Stimulated activated CD4-positive, alpha-beta T cell treated with anti-CD3 and anti-CD28 coated beads, Interleukin-2, amount 100 ng/mL, for 24 hours (primary cell): ENCODE results near the gene AFF3.
"Not testable (repeated sequence)": the region's sequence is repeated elsewhere in the genome, so short reads cannot be mapped to it uniquely, and the experiment has no call there.

Experiments
- DNase-seq, 2 donors: peaks; one replicate each; pipeline ENCODE4 v3.0.0-alpha.2; 2020

The AFF3 gene

DNA sequence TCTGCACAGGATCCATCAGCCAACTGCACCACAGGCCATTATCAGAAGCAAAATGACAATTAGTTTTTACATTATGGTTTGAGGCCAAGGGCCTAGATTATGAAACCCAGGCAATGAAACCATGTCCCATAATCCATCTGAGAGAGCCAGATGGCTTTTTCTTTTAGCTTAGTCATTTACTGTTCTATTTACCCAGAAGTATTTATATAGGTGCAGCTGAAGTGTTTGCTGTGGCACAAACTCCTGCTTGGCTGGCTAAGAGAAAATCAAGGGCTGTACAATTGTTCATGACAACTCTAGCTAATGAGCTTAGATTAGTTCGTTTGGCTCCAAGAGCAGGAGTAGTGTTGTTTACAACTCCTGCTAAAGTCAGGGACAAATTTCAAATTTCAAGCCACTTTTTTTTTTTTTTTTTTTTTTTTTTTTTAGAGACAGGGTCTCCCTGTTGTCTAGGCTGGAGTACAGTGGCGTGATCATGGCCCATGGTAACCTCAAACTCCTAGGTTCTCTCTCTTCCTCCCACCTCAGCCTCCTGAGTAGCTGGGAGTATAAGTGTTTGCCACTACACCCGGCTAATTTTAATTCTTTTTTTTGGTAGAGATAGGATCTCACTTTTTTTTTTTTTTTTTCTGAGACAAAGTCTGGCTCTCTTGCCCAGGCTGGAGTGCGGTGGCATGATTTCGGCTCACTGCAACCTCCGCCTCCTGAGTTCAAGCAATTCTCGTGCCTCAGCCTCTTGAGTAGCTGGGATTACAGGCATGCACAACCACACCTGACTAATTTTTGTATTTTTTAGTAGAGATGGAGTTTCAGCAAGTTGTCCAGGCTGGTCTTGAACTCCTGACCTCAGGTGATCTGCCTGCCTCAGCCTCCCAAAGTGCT is 634.2 kb downstream of the AFF3 start:
- DNase-seq = no peak

DNA sequence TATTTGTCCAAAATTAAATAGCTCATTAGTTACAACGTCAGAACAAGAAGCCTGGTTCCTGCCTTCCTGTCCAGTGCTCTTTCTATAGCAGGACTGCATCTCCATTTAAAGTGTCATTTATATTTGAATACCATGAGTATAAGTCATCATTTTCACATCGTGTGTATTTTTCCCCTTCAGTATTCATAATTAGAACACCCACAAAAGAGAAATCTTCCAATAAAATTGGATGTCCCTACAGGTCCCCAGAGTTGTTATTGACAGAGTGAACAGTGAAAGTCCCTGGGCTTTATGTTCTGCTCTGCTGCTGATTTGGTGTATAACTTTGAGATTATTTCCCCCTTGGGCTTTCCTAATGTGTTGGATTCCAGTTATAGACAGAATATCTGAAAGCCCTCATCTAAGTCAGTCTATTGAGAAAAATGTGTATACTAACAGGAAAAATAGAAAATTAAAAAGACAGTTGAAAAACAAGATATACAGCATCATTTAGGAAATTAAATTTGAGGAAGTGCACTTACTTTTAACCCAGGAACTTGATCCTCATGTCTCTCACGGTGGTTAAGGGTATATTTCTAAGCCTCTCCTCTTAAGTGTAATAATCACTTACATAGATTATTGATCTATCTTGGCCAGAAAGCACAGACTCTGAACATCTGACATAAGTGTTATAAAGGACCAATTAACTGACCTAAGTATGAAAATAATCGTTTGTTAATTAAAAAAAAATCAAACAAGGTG is 637.4 kb downstream of the AFF3 start:
- no peak for DNase-seq

- DNase-seq = not testable (repeated sequence)
Measured at GRCh38 chr2:99503662-99504416, 638.6 kb downstream of the AFF3 start.

DNA sequence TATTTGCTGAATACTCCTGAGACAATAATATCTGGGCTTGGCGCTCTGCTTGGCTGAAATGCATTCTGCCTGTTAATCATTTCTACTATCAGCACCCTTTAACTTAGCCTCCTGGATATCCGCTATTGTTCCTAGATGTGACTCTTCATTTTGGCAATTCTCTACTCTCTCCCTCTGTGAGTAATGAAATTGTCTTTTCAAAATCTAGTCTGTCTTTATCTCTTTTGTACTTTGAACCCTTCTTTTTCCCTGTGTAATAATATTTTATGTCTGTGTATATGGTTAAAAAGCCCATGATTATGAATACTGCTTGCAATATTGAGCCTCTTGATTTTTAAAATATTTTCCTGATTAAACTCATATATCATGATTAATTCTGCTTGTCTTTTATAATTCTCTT is 646.4 kb downstream of the AFF3 start:
- no peak for DNase-seq
